HUES48 (cell line): ENCODE measurements around the gene SLC35F4.

Experiments used
- H3K27ac ChIP-seq: one replicate; pipeline ENCODE4 v1.7.0; 2013; ENCODE audit warnings: low read depth, low read length, inconsistent platforms
- H3K27me3 ChIP-seq: 2 replicates; pipeline ENCODE4 v1.6.1; 2013; ENCODE audit warnings: mild to moderate bottlenecking, low read length; ENCODE audit not compliant: control insufficient read depth, insufficient read depth
- H3K36me3 ChIP-seq: 2 replicates; pipeline ENCODE4 v1.6.1; 2013; ENCODE audit warnings: low read length; ENCODE audit not compliant: control insufficient read depth, insufficient read depth
- H3K4me1 ChIP-seq: 2 replicates; pipeline ENCODE4 v1.6.1; 2013; ENCODE audit warnings: mild to moderate bottlenecking, low read length; ENCODE audit not compliant: control insufficient read depth, insufficient read depth
- H3K4me3 ChIP-seq: 2 replicates; pipeline ENCODE4 v1.5.1; 2013; ENCODE audit warnings: mild to moderate bottlenecking, low read depth, low read length
- H3K9ac ChIP-seq: 2 replicates; pipeline ENCODE4 v1.6.1; 2013; ENCODE audit warnings: mild to moderate bottlenecking, low read depth, low read length, moderate library complexity
- H3K9me3 ChIP-seq: 2 replicates; pipeline ENCODE4 v1.6.1; 2013; ENCODE audit warnings: low read length; ENCODE audit not compliant: control insufficient read depth, insufficient read depth

The SLC35F4 gene

GRCh38 chr14:57831981-57832380 is 33.9 kb downstream of the SLC35F4 start:
- Histone ChIP-seq H3K27me3 (no peaks in the 10 kb centered on the region), H3K36me3 (no peaks in the 10 kb centered on the region), H3K4me3 (no peak overlapping the region), H3K4me1 (peaks cover 25% of the 10 kb centered on the region), H3K9me3 (no peaks in the 10 kb centered on the region), H3K27ac (no peak overlapping the region), H3K9ac (no peak overlapping the region)

GRCh38 chr14:57828713-57829112 is 37.2 kb downstream of the SLC35F4 start:
- no peaks in the 10 kb centered on the region for H3K36me3 ChIP-seq
- no peaks in the 10 kb centered on the region for H3K9me3 ChIP-seq
- no peaks in the 10 kb centered on the region for H3K27me3 ChIP-seq
- H3K9ac ChIP-seq = no peak overlapping the region
- peaks cover 12% of the 10 kb centered on the region for H3K4me1 ChIP-seq
- no peak overlapping the region for H3K27ac ChIP-seq
- H3K4me3 ChIP-seq = no peak overlapping the region

DNA sequence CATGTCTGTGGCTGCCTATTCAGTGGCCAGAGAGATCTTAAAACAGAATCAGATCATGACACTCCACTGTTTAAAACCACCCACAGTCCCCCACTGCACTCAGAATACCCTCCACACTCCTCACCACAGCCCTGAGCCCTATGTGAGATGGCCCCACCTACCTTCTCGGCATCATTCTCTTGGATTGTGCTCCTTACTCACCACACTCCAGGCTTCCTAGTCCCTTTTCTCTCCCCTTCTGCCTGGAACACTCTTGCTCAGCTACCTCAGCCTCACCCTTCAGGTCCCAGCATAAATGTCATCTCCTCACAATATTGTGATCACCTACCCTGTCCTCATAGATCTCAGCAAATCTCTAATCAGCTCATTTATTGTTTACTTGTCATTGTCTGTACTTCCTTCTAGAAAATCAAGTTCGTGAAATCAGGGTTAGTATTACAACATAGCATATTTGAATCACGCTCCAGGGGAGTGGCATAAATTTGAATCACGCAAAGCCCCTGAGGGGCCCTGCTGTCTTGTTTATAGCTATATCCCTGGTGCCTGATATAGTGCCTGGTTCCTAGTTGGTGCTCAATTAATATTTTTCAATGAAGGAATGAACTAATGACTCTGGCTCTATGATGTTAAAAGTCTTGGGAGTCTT is 42.8 kb downstream of the SLC35F4 start:
- Histone ChIP-seq H3K36me3 (no peaks in the 10 kb centered on the region), H3K9me3 (no peaks in the 10 kb centered on the region), H3K4me3 (no peak overlapping the region)

DNA sequence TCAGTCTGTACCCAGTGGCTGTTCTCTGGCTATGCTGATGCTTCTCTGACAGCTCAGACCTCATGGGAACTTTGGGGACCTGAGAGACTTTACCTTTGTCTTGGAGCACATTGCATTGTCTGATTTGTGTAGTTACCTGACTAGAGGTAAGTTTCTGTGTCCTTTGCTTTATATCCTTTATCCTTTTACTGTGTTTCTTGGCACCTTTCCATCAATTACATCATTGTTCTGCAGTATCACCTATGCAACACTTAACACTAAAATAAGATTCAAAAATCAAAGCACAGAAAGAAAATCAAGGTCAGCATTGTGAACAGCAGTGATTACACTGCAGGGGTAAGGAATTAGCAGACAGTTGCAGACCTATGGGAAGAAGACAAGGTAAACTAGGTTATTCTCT is 43.8 kb downstream of the SLC35F4 start:
- H3K4me3 ChIP-seq = no peak overlapping the region
- H3K9me3 ChIP-seq = no peaks in the 10 kb centered on the region
- no peaks in the 10 kb centered on the region for H3K27me3 ChIP-seq
- no peaks in the 10 kb centered on the region for H3K4me1 ChIP-seq
- no peak overlapping the region for H3K27ac ChIP-seq
- H3K9ac ChIP-seq = no peak overlapping the region
- H3K36me3 ChIP-seq = no peaks in the 10 kb centered on the region

More for the DNA sequence above, 42.8 kb downstream of the SLC35F4 start:
- Histone ChIP-seq H3K4me1 (no peaks in the 10 kb centered on the region), H3K27me3 (no peaks in the 10 kb centered on the region), H3K27ac (no peak overlapping the region), H3K9ac (no peak overlapping the region)

GRCh38 chr14:57820581-57820980 is 45.3 kb downstream of the SLC35F4 start:
- H3K9ac ChIP-seq = no peak overlapping the region
- H3K36me3 ChIP-seq = no peaks in the 10 kb centered on the region
- H3K27ac ChIP-seq = no peak overlapping the region
- H3K4me1 ChIP-seq = peaks cover 5% of the 10 kb centered on the region; the same call in 1 of the 2 replicates
- no peaks in the 10 kb centered on the region for H3K27me3 ChIP-seq
- H3K4me3 ChIP-seq = no peak overlapping the region
- no peaks in the 10 kb centered on the region for H3K9me3 ChIP-seq

DNA sequence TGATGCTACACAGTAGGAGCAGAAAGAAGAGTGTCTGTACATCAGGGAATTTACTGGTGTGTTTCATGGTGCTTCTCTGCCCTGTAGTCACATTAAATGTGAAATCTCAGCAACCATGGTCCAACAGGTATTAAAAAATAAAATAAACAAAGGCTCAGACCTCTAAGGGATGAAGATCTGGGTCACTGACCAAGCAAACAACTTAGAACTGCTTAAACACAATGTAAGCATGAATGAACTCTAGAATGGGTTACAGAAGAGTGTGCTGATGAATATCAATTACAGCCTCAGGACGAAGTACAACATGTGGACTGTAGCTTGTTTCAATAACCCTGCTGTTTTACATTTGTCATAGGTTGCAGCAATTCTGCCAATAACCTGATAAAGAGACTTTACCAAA is 47.4 kb downstream of the SLC35F4 start:
- Histone ChIP-seq H3K9ac (no peak overlapping the region), H3K36me3 (no peaks in the 10 kb centered on the region), H3K27ac (no peak overlapping the region), H3K4me1 (peaks cover 5% of the 10 kb centered on the region; the same call in 1 of the 2 replicates), H3K4me3 (no peak overlapping the region), H3K27me3 (no peaks in the 10 kb centered on the region), H3K9me3 (no peaks in the 10 kb centered on the region)

DNA sequence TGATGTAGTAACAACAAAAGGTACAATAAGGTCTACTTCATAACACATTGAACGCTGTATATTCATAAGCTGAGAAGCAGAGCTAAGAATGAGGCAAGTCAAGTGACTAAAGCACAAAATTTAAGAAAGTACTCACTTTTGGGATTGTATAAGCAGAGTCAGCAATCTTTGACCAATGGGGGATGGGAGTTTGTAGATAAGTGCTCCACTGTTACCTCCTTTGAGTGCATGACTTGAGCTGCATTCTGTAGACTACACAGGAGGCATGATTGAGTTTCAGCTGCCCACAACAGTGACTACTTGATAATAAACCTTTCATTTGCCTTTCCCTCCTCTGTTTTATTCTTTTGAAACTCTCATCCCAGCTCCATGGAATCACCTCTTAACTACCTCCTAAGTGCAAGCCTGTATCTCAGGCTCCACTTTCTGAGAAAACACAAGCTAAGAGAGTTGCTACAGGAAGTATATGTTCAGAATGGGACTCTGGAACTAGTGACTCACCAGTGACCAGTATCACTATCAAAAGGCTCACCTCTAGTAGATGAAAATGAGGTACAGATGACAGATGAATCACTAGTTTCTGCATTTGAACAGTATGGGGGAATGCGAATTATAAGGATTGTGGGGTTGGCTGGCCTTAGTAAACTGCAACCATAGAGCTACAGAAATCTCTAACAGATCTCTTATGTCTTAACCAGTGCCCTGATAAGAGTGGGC is 49.2 kb downstream of the SLC35F4 start:
- H3K27ac ChIP-seq = no peak overlapping the region
- no peaks in the 10 kb centered on the region for H3K36me3 ChIP-seq
- H3K4me3 ChIP-seq = no peak overlapping the region
- no peaks in the 10 kb centered on the region for H3K9me3 ChIP-seq
- H3K9ac ChIP-seq = no peak overlapping the region
- no peaks in the 10 kb centered on the region for H3K27me3 ChIP-seq
- peaks cover 5% of the 10 kb centered on the region; the same call in 1 of the 2 replicates for H3K4me1 ChIP-seq

DNA sequence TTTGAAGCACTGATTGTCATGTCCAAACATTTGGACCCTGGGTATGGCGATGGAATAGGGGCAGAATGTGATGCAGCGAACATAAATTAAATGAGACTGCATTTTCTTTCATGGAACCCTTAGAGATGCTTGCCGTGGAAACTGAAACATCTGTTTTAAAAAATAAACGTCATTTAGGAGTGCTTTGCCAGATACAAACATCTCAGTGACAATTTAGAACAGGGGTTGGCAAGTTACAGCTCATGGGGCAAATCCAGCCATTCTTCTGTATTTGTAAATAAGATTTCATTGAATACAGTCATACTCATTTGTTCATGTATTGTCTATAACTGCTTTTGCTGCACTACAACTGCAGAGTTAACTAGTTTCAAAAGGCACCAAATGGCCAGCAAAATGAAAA is 51.2 kb downstream of the SLC35F4 start:
- Histone ChIP-seq H3K9me3 (no peaks in the 10 kb centered on the region), H3K27ac (no peak overlapping the region), H3K9ac (no peak overlapping the region), H3K4me3 (no peak overlapping the region), H3K4me1 (peaks cover 11% of the 10 kb centered on the region; the same call in 1 of the 2 replicates), H3K27me3 (no peaks in the 10 kb centered on the region), H3K36me3 (no peaks in the 10 kb centered on the region)

GRCh38 chr14:57812741-57813140 is 53.2 kb downstream of the SLC35F4 start:
- no peak overlapping the region for H3K9ac ChIP-seq

DNA sequence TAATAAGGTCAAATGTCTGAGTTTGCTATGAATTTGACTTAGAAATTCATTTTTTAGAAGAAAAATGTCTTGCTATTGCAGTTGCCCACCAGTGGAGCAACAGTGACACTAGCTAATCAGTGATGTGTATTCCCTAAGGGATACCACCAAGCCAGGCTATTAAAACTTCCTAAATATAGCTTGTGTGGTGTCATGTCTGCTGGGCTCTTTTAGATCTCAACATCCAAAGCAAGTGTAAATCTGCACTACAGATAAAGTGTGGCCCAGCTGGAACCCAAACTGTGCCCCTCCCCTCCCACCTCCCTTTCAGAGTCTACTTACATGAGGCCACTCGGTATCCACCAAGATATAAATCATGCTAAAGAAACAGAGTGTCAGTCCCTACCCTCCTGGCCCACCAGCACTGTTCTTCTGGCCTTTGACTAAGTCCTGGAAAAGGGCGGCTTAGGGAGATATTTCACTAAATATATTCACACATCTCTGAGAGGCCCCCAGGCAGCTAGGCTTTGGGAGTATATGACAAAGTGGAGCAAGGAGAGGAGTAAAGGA is 53.8 kb downstream of the SLC35F4 start:
- Histone ChIP-seq H3K9me3 (peaks cover 5% of the 10 kb centered on the region; the same call in 1 of the 2 replicates), H3K27me3 (no peaks in the 10 kb centered on the region), H3K27ac (no peak overlapping the region), H3K4me1 (peaks cover 11% of the 10 kb centered on the region; the same call in 1 of the 2 replicates), H3K9ac (no peak overlapping the region), H3K4me3 (no peak overlapping the region), H3K36me3 (no peaks in the 10 kb centered on the region)

More at GRCh38 chr14:57812741-57813140, 53.2 kb downstream of the SLC35F4 start:
- Histone ChIP-seq H3K27me3 (no peaks in the 10 kb centered on the region), H3K4me3 (no peak overlapping the region), H3K36me3 (no peaks in the 10 kb centered on the region), H3K9me3 (peaks cover 5% of the 10 kb centered on the region; the same call in 1 of the 2 replicates), H3K27ac (no peak overlapping the region), H3K4me1 (peaks cover 11% of the 10 kb centered on the region; the same call in 1 of the 2 replicates)

DNA sequence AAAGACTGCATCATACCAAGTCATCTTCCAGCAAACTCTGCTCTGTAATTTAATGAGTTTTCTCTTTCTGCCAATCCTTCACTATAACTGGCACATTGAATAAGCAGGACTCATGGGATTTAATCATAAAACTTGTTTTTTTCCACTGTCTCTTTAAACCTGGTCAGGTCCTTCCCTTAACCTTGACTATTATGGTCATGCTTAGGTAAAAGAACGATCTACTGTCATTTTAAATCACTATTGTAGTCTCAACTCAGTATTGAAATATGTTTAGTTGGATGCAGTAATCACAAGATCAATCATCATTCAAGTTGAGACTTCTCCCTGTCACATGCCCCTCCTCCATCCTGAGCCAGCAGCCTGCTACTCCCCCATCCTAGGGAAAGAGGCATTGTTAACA is 56.1 kb downstream of the SLC35F4 start:
- no peak overlapping the region for H3K9ac ChIP-seq
- no peaks in the 10 kb centered on the region for H3K36me3 ChIP-seq
- peaks cover 5% of the 10 kb centered on the region; the same call in 1 of the 2 replicates for H3K9me3 ChIP-seq
- no peak overlapping the region for H3K4me3 ChIP-seq
- H3K27me3 ChIP-seq = no peaks in the 10 kb centered on the region
- peaks cover 6% of the 10 kb centered on the region; the same call in 1 of the 2 replicates for H3K4me1 ChIP-seq
- no peak overlapping the region for H3K27ac ChIP-seq
